A549 (cell line): Measurements from ENCODE around the gene RNASE12. TPM values are rescaled to one million over a fixed set of nuclear protein-coding genes. Genes with fewer than 3 reads are reported as not detected.

Source experiments
- ATAC-seq, 2 experiments: fragments of 200-7000 bp in 1 of 2; fragments of >200 bp in 1 of 2; cut with Nextera tagmentation in 1 of 2; cut with Tn5 transposase in 1 of 2; 3 replicates each; pipeline versions ENCODE4 v1.8.0 to v1.9.1; 2018 to 2020; ENCODE audit warnings: mild to moderate bottlenecking in 1 of 2, moderate library complexity in 1 of 2
- CTCF ChIA-PET: fragments of 300-600 bp; sonication (Branson Sonifier 250); formaldehyde crosslinking; extraction: SDS; loops from one replicate; lab custom pipeline; 2021; ENCODE audit warnings: antibody characterized with exemption, inconsistent platforms; lab: Yijun Ruan, JAX
- POLR2A ChIA-PET: fragments of 350-600 bp; formaldehyde crosslinking; extraction: SDS; loops from one replicate; lab custom pipeline; 2021; ENCODE audit warnings: antibody characterized with exemption, inconsistent platforms; lab: Yijun Ruan, JAX
- DNase-seq, 2 experiments: peaks; one replicate each; pipeline versions ENCODE4 v3.0.0 to v3.0.0-alpha.2; 2011 to 2016; ENCODE audit warnings: low read depth in 1 of 2, low spot score in 1 of 2
- FAIRE-seq: peaks from 2 replicates; lab custom pipeline; 2011; peaks lifted over from hg19 to GRCh38; lab: Jason Lieb, UNC
- H3K27ac ChIP-seq, 2 experiments: fragments of >200 bp; sonication (Bioruptor Twin); formaldehyde crosslinking; 3 replicates each; pipeline ENCODE4 v1.5.1; 2016 to 2017
- H3K4me1 ChIP-seq: fragments of >200 bp; sonication (Bioruptor Twin); formaldehyde crosslinking; 3 replicates; pipeline ENCODE4 v1.6.1; 2016
- H3K4me2 ChIP-seq: fragments of >200 bp; sonication (Bioruptor Twin); formaldehyde crosslinking; 3 replicates; pipeline ENCODE4 v1.6.1; 2016
- H3K4me3 ChIP-seq: fragments of >200 bp; sonication (Bioruptor Twin); formaldehyde crosslinking; 3 replicates; pipeline ENCODE4 v1.5.1; 2016
- H3K9me3 ChIP-seq: fragments of >200 bp; sonication (Bioruptor Twin); formaldehyde crosslinking; 3 replicates; pipeline ENCODE4 v1.6.1; 2016
- CBX2 ChIP-seq: fragments of 200-600 bp; sonication (generic); IDR thresholded peaks from 2 replicates; pipeline ENCODE4 v1.6.1; 2016; ENCODE audit warnings: low read depth, mild to moderate bottlenecking, borderline replicate concordance
- CHD4 ChIP-seq: fragments of 200-600 bp; sonication (generic); IDR thresholded peaks from 2 replicates; pipeline ENCODE4 v1.6.1; 2016; ENCODE audit warnings: antibody characterized with exemption, mild to moderate bottlenecking, borderline replicate concordance
- EP300 ChIP-seq, 2 experiments: fragments of >200 bp; sonication (Bioruptor Twin); formaldehyde crosslinking; IDR thresholded peaks; 2 replicates in 1 of 2; 3 replicates in 1 of 2; pipeline ENCODE4 v1.6.1; 2016 to 2017
- FOSB ChIP-seq: fragments of 250-450 bp; sonication (Bioruptor Pico); IDR thresholded peaks from 2 replicates; pipeline ENCODE4 v1.5.0; 2020; ENCODE audit warnings: mild to moderate bottlenecking, moderate library complexity
- FOSL2 ChIP-seq, 2 experiments: fragments of 450-650 bp in 1 of 2; fragments of >200 bp in 1 of 2; sonication (Bioruptor Twin) in 1 of 2; formaldehyde crosslinking; IDR thresholded peaks; 2 replicates each; pipeline versions ENCODE4 v1.5.0 to v1.6.1; 2016 to 2020; ENCODE audit warnings: mild to moderate bottlenecking in 1 of 2, moderate library complexity in 1 of 2
- GATA3 ChIP-seq: IDR thresholded peaks from 2 replicates; pipeline ENCODE4 v1.6.1; 2012; ENCODE audit warnings: borderline replicate concordance
- HDAC2 ChIP-seq: fragments of 200-600 bp; sonication (generic); IDR thresholded peaks from 2 replicates; pipeline ENCODE4 v1.6.1; 2016
- HOXB13 ChIP-seq: fragments of 250-450 bp; sonication (Bioruptor Pico); IDR thresholded peaks from 2 replicates; pipeline ENCODE4 v1.5.0; 2020; ENCODE audit warnings: low read depth, mild to moderate bottlenecking, moderate library complexity
- HOXB5 ChIP-seq: fragments of 250-450 bp; sonication (Bioruptor Pico); IDR thresholded peaks from 2 replicates; pipeline ENCODE4 v1.5.0; 2020; ENCODE audit warnings: mild to moderate bottlenecking, moderate library complexity
- JUN ChIP-seq, 2 experiments: fragments of >200 bp; sonication (Bioruptor Twin); formaldehyde crosslinking; IDR thresholded peaks; 2 replicates in 1 of 2; 3 replicates in 1 of 2; pipeline ENCODE4 v1.6.1; 2016 to 2017
- JUNB ChIP-seq: fragments of >200 bp; sonication (Bioruptor Twin); formaldehyde crosslinking; IDR thresholded peaks from 2 replicates; pipeline ENCODE4 v1.6.1; 2016
- KDM5A ChIP-seq: fragments of 200-600 bp; sonication (generic); IDR thresholded peaks from 2 replicates; pipeline ENCODE4 v1.6.1; 2016; ENCODE audit warnings: antibody characterized with exemption, mild to moderate bottlenecking
- MAFK ChIP-seq: fragments of 450-650 bp; IDR thresholded peaks from 2 replicates; pipeline ENCODE4 v1.6.1; 2014; ENCODE audit not compliant: partially characterized antibody
- MAZ ChIP-seq: fragments of 150-350 bp; IDR thresholded peaks from 2 replicates; pipeline ENCODE4 v1.6.1; 2014; ENCODE audit warnings: antibody characterized with exemption, low read depth, low read length, borderline replicate concordance
- POLR2AphosphoS2 ChIP-seq: conservative IDR thresholded peaks from 2 replicates; pipeline ENCODE4 v1.6.1; 2012; ENCODE audit warnings: low read length, improper control_type of control experiment, inconsistent platforms
- RAD21 ChIP-seq, 2 experiments: fragments of >200 bp in 1 of 2; sonication (Bioruptor Twin) in 1 of 2; formaldehyde crosslinking in 1 of 2; IDR thresholded peaks in 1 of 2; conservative IDR thresholded peaks in 1 of 2; 2 replicates in 1 of 2; 3 replicates in 1 of 2; pipeline ENCODE4 v1.6.1; 2012 to 2018; ENCODE audit warnings: inconsistent platforms in 1 of 2
- SMC3 ChIP-seq: fragments of >200 bp; sonication (Bioruptor Twin); formaldehyde crosslinking; IDR thresholded peaks from 3 replicates; pipeline ENCODE4 v1.6.1; 2018; ENCODE audit warnings: inconsistent platforms
- TFCP2L1 ChIP-seq: fragments of 250-450 bp; sonication (Bioruptor Pico); IDR thresholded peaks from 2 replicates; pipeline ENCODE4 v1.5.0; 2021; ENCODE audit warnings: mild to moderate bottlenecking
- ZC3H11A ChIP-seq: fragments of 450-650 bp; IDR thresholded peaks from 2 replicates; pipeline ENCODE4 v1.6.1; 2014; ENCODE audit warnings: antibody characterized with exemption, mild to moderate bottlenecking
- ZNF302 ChIP-seq: fragments of 250-450 bp; sonication (Bioruptor Pico); IDR thresholded peaks from 2 replicates; pipeline ENCODE4 v1.9.0; 2021; ENCODE audit warnings: inconsistent platforms, mild to moderate bottlenecking, moderate library complexity
- WGBS: methylation state at CpG from one replicate; pipeline ENCODE4 v1.1.6; 2017; ENCODE audit errors: missing lambda C conversion rate; 5-methylcytosine and 5-hydroxymethylcytosine counted together
- polyA plus RNA-seq, 4 experiments: library from polyadenylated mRNA; depleted of rRNA in 3 of 4; stranded (reverse); fragments of >200 nt; fragmentation: RNase III in 1 of 4; extraction: RNeasy Plus Mini Kit Qiagen cat#74134 plus additional on column Dnase treatment in 1 of 4; gene quantifications; 2 replicates in 3 of 4; 3 replicates in 1 of 4; pipeline ENCODE4 v1.2.3, GENCODE V29; 2011 to 2017
- TF ChIP-seq, protein P1 (sequence below): fragments of >200 bp; sonication (Bioruptor Twin); formaldehyde crosslinking; IDR thresholded peaks from 3 replicates; pipeline ENCODE4 v1.5.1; 2016
- TF ChIP-seq, protein P2 (sequence below): fragments of >200 bp; sonication (Bioruptor Twin); formaldehyde crosslinking; IDR thresholded peaks from 2 replicates; pipeline ENCODE4 v1.6.1; 2016
- TF ChIP-seq, protein P3 (sequence below): IDR thresholded peaks from 2 replicates; pipeline ENCODE4 v1.6.1; 2012
- TF ChIP-seq, protein P4 (sequence below): IDR thresholded peaks from 2 replicates; pipeline ENCODE4 v1.6.1; 2012
- TF ChIP-seq, protein P5 (sequence below): fragments of 450-650 bp; IDR thresholded peaks from 2 replicates; pipeline ENCODE4 v1.6.1; 2014; ENCODE audit warnings: antibody characterized with exemption
- TF ChIP-seq, protein P6 (sequence below): fragments of 150-350 bp; IDR thresholded peaks from 2 replicates; pipeline ENCODE4 v1.6.1; 2014; ENCODE audit warnings: low read depth, mild to moderate bottlenecking, low read length
- TF ChIP-seq, protein P7 (sequence below): fragments of 250-450 bp; sonication (Bioruptor Pico); IDR thresholded peaks from 2 replicates; pipeline ENCODE4 v1.5.0; 2021; ENCODE audit warnings: mild to moderate bottlenecking, moderate library complexity, borderline replicate concordance

RNASE12 gene
- polyA plus RNA-seq, 2 of the 4 experiments (the other 2 are of a cell fraction) = not detected

DNA sequence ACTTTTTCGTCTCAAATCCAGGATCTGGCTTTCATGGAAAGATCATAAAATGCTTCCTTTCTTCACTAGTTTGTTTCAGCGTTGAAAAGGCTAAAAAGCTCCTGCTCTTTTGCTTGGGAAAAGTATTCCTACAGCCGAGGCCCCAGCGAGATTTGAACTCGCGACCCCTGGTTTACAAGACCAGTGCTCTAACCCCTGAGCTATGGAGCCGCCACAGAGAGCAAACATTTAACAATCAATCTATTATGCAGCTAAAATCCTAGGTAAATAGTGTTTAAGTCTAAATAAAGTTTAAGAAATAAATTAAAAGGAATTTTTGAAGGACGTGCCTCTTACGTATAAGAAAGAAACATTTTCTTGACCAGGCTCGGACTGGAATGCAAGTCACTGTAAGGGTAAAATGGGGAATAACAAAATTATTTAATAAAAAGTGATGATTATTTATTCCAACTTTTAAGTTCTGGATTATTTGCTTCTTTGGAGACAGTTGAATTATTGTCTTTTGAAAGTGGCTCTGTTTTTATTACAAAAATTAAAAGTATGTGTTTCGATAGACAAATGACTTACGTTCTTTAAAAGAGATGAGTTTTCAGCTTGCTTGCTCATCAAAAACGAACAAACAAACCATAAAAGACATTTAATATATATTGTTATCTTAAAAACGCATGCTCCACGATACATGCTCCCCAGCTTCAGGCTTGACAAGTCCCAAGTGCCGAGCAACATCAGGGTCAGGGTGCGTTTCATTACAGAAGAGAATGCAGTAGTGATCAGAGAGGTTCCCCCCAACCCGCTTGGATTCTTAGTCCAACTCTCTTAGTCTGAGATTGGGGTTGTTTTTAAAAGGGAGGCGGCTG is 40.1 kb upstream of the RNASE12 start:
- ChIA-PET CTCF (interaction anchor here (0.5 to 4.6 kb wide), 15 partner anchors 16 to 340 kb away, joined by 3 to 30 read pairs (median 6); no protein-coding TSS in a partner anchor), POLR2A (interaction anchor here (0.9 to 2.9 kb wide), 7 partner anchors 18 to 288 kb away, joined by 3 to 22 read pairs (median 6); partner anchors contain the start of gene PARP2)
- Histone ChIP-seq H3K4me3 (peak overlapping the region; percentile 62), H3K4me2 (peak overlapping the region; percentile 99), H3K27ac (peak overlapping the region; percentile 55 to 81; a peak in 5 of 6 replicates), H3K9me3 (peaks cover 4% of the 10 kb centered on the region; the same call in 1 of the 3 replicates), H3K4me1 (peaks cover 31% of the 10 kb centered on the region; the same call in 2 of the 3 replicates)
- WGBS = 2% methylated on average over 19 of the region's 19 CpGs
- DNase-seq = peak; percentile 69 to 82
- peak; percentile 89 for FAIRE-seq
- peak in 1 of 2 experiments; percentile 56; a peak in 3 of 6 replicates for ATAC-seq
- no peak for TF ChIP-seq JUN (IDR thresholded peaks at IDR 0.05)
- no peak for TF ChIP-seq JUNB
- no peak for TF ChIP-seq FOSL2 (IDR thresholded peaks at IDR 0.05)
- no peak for TF ChIP-seq FOSL2 (CRISPR knock-in tag; IDR thresholded peaks at IDR 0.05)
- TF ChIP-seq MAZ = no peak
- no peak for TF ChIP-seq FOSB (CRISPR knock-in tag)
- no peak for TF ChIP-seq ZNF302 (CRISPR knock-in tag)
- TF ChIP-seq HOXB5 (CRISPR knock-in tag) = no peak
- TF ChIP-seq, protein P1, sequence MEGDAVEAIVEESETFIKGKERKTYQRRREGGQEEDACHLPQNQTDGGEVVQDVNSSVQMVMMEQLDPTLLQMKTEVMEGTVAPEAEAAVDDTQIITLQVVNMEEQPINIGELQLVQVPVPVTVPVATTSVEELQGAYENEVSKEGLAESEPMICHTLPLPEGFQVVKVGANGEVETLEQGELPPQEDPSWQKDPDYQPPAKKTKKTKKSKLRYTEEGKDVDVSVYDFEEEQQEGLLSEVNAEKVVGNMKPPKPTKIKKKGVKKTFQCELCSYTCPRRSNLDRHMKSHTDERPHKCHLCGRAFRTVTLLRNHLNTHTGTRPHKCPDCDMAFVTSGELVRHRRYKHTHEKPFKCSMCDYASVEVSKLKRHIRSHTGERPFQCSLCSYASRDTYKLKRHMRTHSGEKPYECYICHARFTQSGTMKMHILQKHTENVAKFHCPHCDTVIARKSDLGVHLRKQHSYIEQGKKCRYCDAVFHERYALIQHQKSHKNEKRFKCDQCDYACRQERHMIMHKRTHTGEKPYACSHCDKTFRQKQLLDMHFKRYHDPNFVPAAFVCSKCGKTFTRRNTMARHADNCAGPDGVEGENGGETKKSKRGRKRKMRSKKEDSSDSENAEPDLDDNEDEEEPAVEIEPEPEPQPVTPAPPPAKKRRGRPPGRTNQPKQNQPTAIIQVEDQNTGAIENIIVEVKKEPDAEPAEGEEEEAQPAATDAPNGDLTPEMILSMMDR = no peak
- TF ChIP-seq EP300 (IDR thresholded peaks at IDR 0.05) = no peak
- TF ChIP-seq, protein P2, sequence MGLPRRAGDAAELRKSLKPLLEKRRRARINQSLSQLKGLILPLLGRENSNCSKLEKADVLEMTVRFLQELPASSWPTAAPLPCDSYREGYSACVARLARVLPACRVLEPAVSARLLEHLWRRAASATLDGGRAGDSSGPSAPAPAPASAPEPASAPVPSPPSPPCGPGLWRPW = no peak
- no peak for TF ChIP-seq RAD21 (conservative IDR thresholded peaks at IDR 0.05 in 1 of 2, IDR thresholded peaks at IDR 0.05 in 1 of 2)
- TF ChIP-seq HDAC2 = no peak
- no peak; the same call in 1 of the 2 replicates for TF ChIP-seq CHD4
- TF ChIP-seq MAFK = peak; percentile 15
- TF ChIP-seq, protein P3, sequence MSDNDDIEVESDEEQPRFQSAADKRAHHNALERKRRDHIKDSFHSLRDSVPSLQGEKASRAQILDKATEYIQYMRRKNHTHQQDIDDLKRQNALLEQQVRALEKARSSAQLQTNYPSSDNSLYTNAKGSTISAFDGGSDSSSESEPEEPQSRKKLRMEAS = 0 out of 2 replicates have a peak, but pooled peaks have one; percentile 18
- TF ChIP-seq, protein P4, sequence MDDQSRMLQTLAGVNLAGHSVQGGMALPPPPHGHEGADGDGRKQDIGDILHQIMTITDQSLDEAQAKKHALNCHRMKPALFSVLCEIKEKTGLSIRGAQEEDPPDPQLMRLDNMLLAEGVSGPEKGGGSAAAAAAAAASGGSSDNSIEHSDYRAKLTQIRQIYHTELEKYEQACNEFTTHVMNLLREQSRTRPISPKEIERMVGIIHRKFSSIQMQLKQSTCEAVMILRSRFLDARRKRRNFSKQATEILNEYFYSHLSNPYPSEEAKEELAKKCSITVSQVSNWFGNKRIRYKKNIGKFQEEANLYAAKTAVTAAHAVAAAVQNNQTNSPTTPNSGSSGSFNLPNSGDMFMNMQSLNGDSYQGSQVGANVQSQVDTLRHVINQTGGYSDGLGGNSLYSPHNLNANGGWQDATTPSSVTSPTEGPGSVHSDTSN = no peak
- TF ChIP-seq HOXB13 (CRISPR knock-in tag) = no peak
- no peak for TF ChIP-seq KDM5A
- peak; percentile 24; the same call in 1 of the 2 replicates for TF ChIP-seq GATA3
- TF ChIP-seq, protein P5, sequence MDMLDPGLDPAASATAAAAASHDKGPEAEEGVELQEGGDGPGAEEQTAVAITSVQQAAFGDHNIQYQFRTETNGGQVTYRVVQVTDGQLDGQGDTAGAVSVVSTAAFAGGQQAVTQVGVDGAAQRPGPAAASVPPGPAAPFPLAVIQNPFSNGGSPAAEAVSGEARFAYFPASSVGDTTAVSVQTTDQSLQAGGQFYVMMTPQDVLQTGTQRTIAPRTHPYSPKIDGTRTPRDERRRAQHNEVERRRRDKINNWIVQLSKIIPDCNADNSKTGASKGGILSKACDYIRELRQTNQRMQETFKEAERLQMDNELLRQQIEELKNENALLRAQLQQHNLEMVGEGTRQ = no peak
- TF ChIP-seq, protein P6, sequence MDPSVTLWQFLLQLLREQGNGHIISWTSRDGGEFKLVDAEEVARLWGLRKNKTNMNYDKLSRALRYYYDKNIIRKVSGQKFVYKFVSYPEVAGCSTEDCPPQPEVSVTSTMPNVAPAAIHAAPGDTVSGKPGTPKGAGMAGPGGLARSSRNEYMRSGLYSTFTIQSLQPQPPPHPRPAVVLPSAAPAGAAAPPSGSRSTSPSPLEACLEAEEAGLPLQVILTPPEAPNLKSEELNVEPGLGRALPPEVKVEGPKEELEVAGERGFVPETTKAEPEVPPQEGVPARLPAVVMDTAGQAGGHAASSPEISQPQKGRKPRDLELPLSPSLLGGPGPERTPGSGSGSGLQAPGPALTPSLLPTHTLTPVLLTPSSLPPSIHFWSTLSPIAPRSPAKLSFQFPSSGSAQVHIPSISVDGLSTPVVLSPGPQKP = no peak
- no peak for TF ChIP-seq POLR2AphosphoS2
- TF ChIP-seq, protein P7, sequence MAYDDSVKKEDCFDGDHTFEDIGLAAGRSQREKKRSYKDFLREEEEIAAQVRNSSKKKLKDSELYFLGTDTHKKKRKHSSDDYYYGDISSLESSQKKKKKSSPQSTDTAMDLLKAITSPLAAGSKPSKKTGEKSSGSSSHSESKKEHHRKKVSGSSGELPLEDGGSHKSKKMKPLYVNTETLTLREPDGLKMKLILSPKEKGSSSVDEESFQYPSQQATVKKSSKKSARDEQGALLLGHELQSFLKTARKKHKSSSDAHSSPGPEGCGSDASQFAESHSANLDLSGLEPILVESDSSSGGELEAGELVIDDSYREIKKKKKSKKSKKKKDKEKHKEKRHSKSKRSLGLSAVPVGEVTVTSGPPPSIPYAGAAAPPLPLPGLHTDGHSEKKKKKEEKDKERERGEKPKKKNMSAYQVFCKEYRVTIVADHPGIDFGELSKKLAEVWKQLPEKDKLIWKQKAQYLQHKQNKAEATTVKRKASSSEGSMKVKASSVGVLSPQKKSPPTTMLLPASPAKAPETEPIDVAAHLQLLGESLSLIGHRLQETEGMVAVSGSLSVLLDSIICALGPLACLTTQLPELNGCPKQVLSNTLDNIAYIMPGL (CRISPR knock-in tag) = peak; percentile 82; the same call in 1 of the 2 replicates
- TF ChIP-seq CBX2 = no peak
- TF ChIP-seq SMC3 = no peak
- no peak for TF ChIP-seq TFCP2L1 (CRISPR knock-in tag)
- TF ChIP-seq ZC3H11A = no peak
